A549 (cell line): ENCODE data around the gene PUM2. TPM values are rescaled to one million over a fixed set of nuclear protein-coding genes. Genes with fewer than 3 reads are reported as not detected.
A peak's percentile ranks its signal among the peaks of the same experiment; 100 is the strongest.

Experiments
- ATAC-seq, 2 experiments: fragments of 200-7000 bp in 1 of 2; fragments of >200 bp in 1 of 2; cut with Nextera tagmentation in 1 of 2; cut with Tn5 transposase in 1 of 2; 3 replicates each; pipeline versions ENCODE4 v1.8.0 to v1.9.1; 2018 to 2020; ENCODE audit warnings: mild to moderate bottlenecking in 1 of 2, moderate library complexity in 1 of 2
- CTCF ChIA-PET: fragments of 300-600 bp; sonication (Branson Sonifier 250); formaldehyde crosslinking; extraction: SDS; loops from one replicate; lab custom pipeline; 2021; ENCODE audit warnings: antibody characterized with exemption, inconsistent platforms; lab: Yijun Ruan, JAX
- POLR2A ChIA-PET: fragments of 350-600 bp; formaldehyde crosslinking; extraction: SDS; loops from one replicate; lab custom pipeline; 2021; ENCODE audit warnings: antibody characterized with exemption, inconsistent platforms; lab: Yijun Ruan, JAX
- DNase-seq, 2 experiments: peaks; one replicate each; pipeline versions ENCODE4 v3.0.0 to v3.0.0-alpha.2; 2011 to 2016; ENCODE audit warnings: low read depth in 1 of 2, low spot score in 1 of 2
- FAIRE-seq: peaks from 2 replicates; lab custom pipeline; 2011; peaks lifted over from hg19 to GRCh38; lab: Jason Lieb, UNC
- H3K27ac ChIP-seq, 2 experiments: fragments of >200 bp; sonication (Bioruptor Twin); formaldehyde crosslinking; 3 replicates each; pipeline ENCODE4 v1.5.1; 2016 to 2017
- H3K4me1 ChIP-seq: fragments of >200 bp; sonication (Bioruptor Twin); formaldehyde crosslinking; 3 replicates; pipeline ENCODE4 v1.6.1; 2016
- H3K4me2 ChIP-seq: fragments of >200 bp; sonication (Bioruptor Twin); formaldehyde crosslinking; 3 replicates; pipeline ENCODE4 v1.6.1; 2016
- H3K4me3 ChIP-seq: fragments of >200 bp; sonication (Bioruptor Twin); formaldehyde crosslinking; 3 replicates; pipeline ENCODE4 v1.5.1; 2016
- H3K9me3 ChIP-seq: fragments of >200 bp; sonication (Bioruptor Twin); formaldehyde crosslinking; 3 replicates; pipeline ENCODE4 v1.6.1; 2016
- ATOH8 ChIP-seq: fragments of 250-450 bp; sonication (Bioruptor Pico); IDR thresholded peaks from 2 replicates; pipeline ENCODE4 v1.5.0; 2020; ENCODE audit warnings: low read depth, mild to moderate bottlenecking, moderate library complexity
- BCL3 ChIP-seq: fragments of >200 bp; sonication (Bioruptor Twin); formaldehyde crosslinking; IDR thresholded peaks from 3 replicates; pipeline ENCODE4 v1.6.1; 2016
- CBX2 ChIP-seq: fragments of 200-600 bp; sonication (generic); IDR thresholded peaks from 2 replicates; pipeline ENCODE4 v1.6.1; 2016; ENCODE audit warnings: low read depth, mild to moderate bottlenecking, borderline replicate concordance
- CTCF ChIP-seq: fragments of >200 bp; sonication (Bioruptor Twin); formaldehyde crosslinking; IDR thresholded peaks from 3 replicates; pipeline ENCODE4 v1.5.1; 2016
- E2F6 ChIP-seq: IDR thresholded peaks from 2 replicates; pipeline ENCODE4 v1.6.1; 2012; ENCODE audit warnings: low read depth, borderline replicate concordance
- FOSB ChIP-seq: fragments of 250-450 bp; sonication (Bioruptor Pico); IDR thresholded peaks from 2 replicates; pipeline ENCODE4 v1.5.0; 2020; ENCODE audit warnings: mild to moderate bottlenecking, moderate library complexity
- HOXB13 ChIP-seq: fragments of 250-450 bp; sonication (Bioruptor Pico); IDR thresholded peaks from 2 replicates; pipeline ENCODE4 v1.5.0; 2020; ENCODE audit warnings: low read depth, mild to moderate bottlenecking, moderate library complexity
- KDM1A ChIP-seq: fragments of 200-600 bp; sonication (generic); IDR thresholded peaks from 2 replicates; pipeline ENCODE4 v1.6.1; 2016; ENCODE audit warnings: low read depth, mild to moderate bottlenecking
- MAX ChIP-seq: IDR thresholded peaks from 2 replicates; pipeline ENCODE4 v1.6.1; 2012
- MYC ChIP-seq: IDR thresholded peaks from 2 replicates; pipeline ENCODE4 v1.6.1; 2012; ENCODE audit warnings: mild to moderate bottlenecking, inconsistent platforms, low read length, improper control_type of control experiment, borderline replicate concordance
- NR3C1 ChIP-seq: fragments of >200 bp; sonication (Bioruptor Twin); formaldehyde crosslinking; IDR thresholded peaks from 3 replicates; pipeline ENCODE4 v1.6.1; 2017
- REST ChIP-seq: fragments of 200-600 bp; sonication (generic); IDR thresholded peaks from 2 replicates; pipeline ENCODE4 v1.6.1; 2016; ENCODE audit warnings: antibody characterized with exemption, mild to moderate bottlenecking, moderate library complexity
- RNF2 ChIP-seq: fragments of 200-600 bp; sonication (generic); IDR thresholded peaks from 2 replicates; pipeline ENCODE4 v1.6.1; 2016; ENCODE audit warnings: low read depth, mild to moderate bottlenecking, antibody characterized with exemption, moderate library complexity, borderline replicate concordance
- SMC3 ChIP-seq: fragments of >200 bp; sonication (Bioruptor Twin); formaldehyde crosslinking; IDR thresholded peaks from 3 replicates; pipeline ENCODE4 v1.6.1; 2018; ENCODE audit warnings: inconsistent platforms
- TFCP2L1 ChIP-seq: fragments of 250-450 bp; sonication (Bioruptor Pico); IDR thresholded peaks from 2 replicates; pipeline ENCODE4 v1.5.0; 2021; ENCODE audit warnings: mild to moderate bottlenecking
- USF2 ChIP-seq: fragments of 450-650 bp; IDR thresholded peaks from 2 replicates; pipeline ENCODE4 v1.6.1; 2014; ENCODE audit warnings: antibody characterized with exemption
- ZFP36 ChIP-seq: fragments of 450-650 bp; IDR thresholded peaks from 2 replicates; pipeline ENCODE4 v1.6.1; 2014; ENCODE audit warnings: borderline replicate concordance; ENCODE audit not compliant: partially characterized antibody
- ZNF302 ChIP-seq: fragments of 250-450 bp; sonication (Bioruptor Pico); IDR thresholded peaks from 2 replicates; pipeline ENCODE4 v1.9.0; 2021; ENCODE audit warnings: inconsistent platforms, mild to moderate bottlenecking, moderate library complexity
- WGBS: methylation state at CpG from one replicate; pipeline ENCODE4 v1.1.6; 2017; ENCODE audit errors: missing lambda C conversion rate; 5-methylcytosine and 5-hydroxymethylcytosine counted together
- polyA plus RNA-seq, 4 experiments: library from polyadenylated mRNA; depleted of rRNA in 3 of 4; stranded (reverse); fragments of >200 nt; fragmentation: RNase III in 1 of 4; extraction: RNeasy Plus Mini Kit Qiagen cat#74134 plus additional on column Dnase treatment in 1 of 4; gene quantifications; 2 replicates in 3 of 4; 3 replicates in 1 of 4; pipeline ENCODE4 v1.2.3, GENCODE V29; 2011 to 2017

Gene PUM2
- polyA plus RNA-seq, 2 of the 4 experiments (the other 2 are of a cell fraction): 44.6 to 94.2 TPM

- no peak for FAIRE-seq
Measured at GRCh38 chr2:20224164-20224715, 126.4 kb downstream of the PUM2 start.

GRCh38 chr2:20223407-20224163 lies 127.1 kb downstream of the PUM2 start:
- H3K9me3 ChIP-seq: no peaks in the 10 kb centered on the region
- H3K27ac ChIP-seq: peak overlapping the region; percentile 96 to 97
- H3K4me3 ChIP-seq: peak overlapping the region; percentile 95
- H3K4me2 ChIP-seq: peak overlapping the region; percentile 80
- peaks cover 48% of the 10 kb centered on the region for H3K4me1 ChIP-seq
- ChIA-PET POLR2A (interaction anchor here (0.6 to 2.6 kb wide), 12 partner anchors 9 to 120 kb away, joined by 3 to 15 read pairs (median 4); no protein-coding TSS in a partner anchor), CTCF (interaction anchor here (0.7 to 14.6 kb wide), 22 partner anchors 8 to 209 kb away, joined by 3 to 202 read pairs (median 8); no protein-coding TSS in a partner anchor)
- no peak for FAIRE-seq
- ATAC-seq: peak; percentile 59 to 74
- under 1% methylated on average over 40 of the region's 66 CpGs for WGBS
- peak; percentile 77 to 87 for DNase-seq
- peak; percentile 35; the same call in 2 of the 3 replicates for TF ChIP-seq CTCF
- TF ChIP-seq HOXB13: no peak
- TF ChIP-seq NR3C1: no peak
- TF ChIP-seq ZNF302 (CRISPR knock-in tag): no peak
- no peak; the same call in none of the 3 replicates for TF ChIP-seq SMC3
- TF ChIP-seq ZFP36: no peak
- TF ChIP-seq FOSB: no peak
- TF ChIP-seq CBX2: no peak
- TF ChIP-seq USF2: peak; percentile 78
- TF ChIP-seq TFCP2L1: peak; percentile 65; the same call in 1 of the 2 replicates
- no peak for TF ChIP-seq KDM1A
- TF ChIP-seq MAX: peak; percentile 86
- peak; percentile 62; the same call in 1 of the 3 replicates for TF ChIP-seq BCL3

More at GRCh38 chr2:20224164-20224715, 126.4 kb downstream of the PUM2 start:
- Histone ChIP-seq H3K9me3 (no peaks in the 10 kb centered on the region), H3K27ac (peak overlapping the region; percentile 96 to 97), H3K4me1 (peaks cover 42% of the 10 kb centered on the region), H3K4me3 (peak overlapping the region; percentile 95), H3K4me2 (peak overlapping the region; percentile 80)
- ATAC-seq: peak; percentile 24 to 42
- no peak for DNase-seq
- TF ChIP-seq RNF2 (peak; percentile 81; the same call in 1 of the 2 replicates), ATOH8 (CRISPR knock-in tag) (peak; percentile 48; the same call in 1 of the 2 replicates), MYC (peak; percentile 43; the same call in 1 of the 2 replicates), E2F6 (peak; percentile 87; the same call in 1 of the 2 replicates), REST (no peak)
- WGBS: 0% methylated on average over 15 of the region's 70 CpGs
- ChIA-PET CTCF (interaction anchor here (0.5 to 14.6 kb wide), 31 partner anchors 8 to 256 kb away, joined by 3 to 202 read pairs (median 9); no protein-coding TSS in a partner anchor), POLR2A (interaction anchor here (0.9 to 2.6 kb wide), 11 partner anchors 10 to 173 kb away, joined by 3 to 15 read pairs (median 4); partner anchors contain the start of gene LAPTM4A)
